Stimulated activated effector memory CD8-positive, alpha-beta T cell treated with anti-CD3 and anti-CD28 coated beads, Interleukin-12 subunit alpha, Interleukin-12 subunit beta, amount 100 ng/mL, for 72 hours (primary cell): ENCODE results near the gene CTSH.
A peak's percentile ranks its signal among the peaks of the same experiment; 100 is the strongest.

ENCODE experiments used
- ATAC-seq: fragments of 150-1000 bp; cut with Tn5 transposase; 2 replicates; pipeline ENCODE4 v1.10.0; 2021
- DNase-seq, 2 donors: peaks; one replicate each; pipeline ENCODE4 v3.0.0; 2021 to 2022; ENCODE audit warnings: low spot score in 2 of 2
- H3K27ac Mint-ChIP-seq: one replicate; pipeline ENCODE4 v1.8.0; 2022; ENCODE audit warnings: mild to moderate bottlenecking, mixed read lengths
- H3K36me3 Mint-ChIP-seq: one replicate; pipeline ENCODE4 v1.8.0; 2022; ENCODE audit warnings: mild to moderate bottlenecking, mixed read lengths
- H3K4me1 Mint-ChIP-seq: one replicate; pipeline ENCODE4 v1.8.0; 2022; ENCODE audit warnings: mixed read lengths
- H3K4me3 Mint-ChIP-seq: one replicate; pipeline ENCODE4 v1.8.0; 2022; ENCODE audit warnings: mild to moderate bottlenecking, mixed read lengths
- H3K9me3 Mint-ChIP-seq: one replicate; pipeline ENCODE4 v1.8.0; 2022; ENCODE audit warnings: mixed read lengths

The CTSH gene

DNA sequence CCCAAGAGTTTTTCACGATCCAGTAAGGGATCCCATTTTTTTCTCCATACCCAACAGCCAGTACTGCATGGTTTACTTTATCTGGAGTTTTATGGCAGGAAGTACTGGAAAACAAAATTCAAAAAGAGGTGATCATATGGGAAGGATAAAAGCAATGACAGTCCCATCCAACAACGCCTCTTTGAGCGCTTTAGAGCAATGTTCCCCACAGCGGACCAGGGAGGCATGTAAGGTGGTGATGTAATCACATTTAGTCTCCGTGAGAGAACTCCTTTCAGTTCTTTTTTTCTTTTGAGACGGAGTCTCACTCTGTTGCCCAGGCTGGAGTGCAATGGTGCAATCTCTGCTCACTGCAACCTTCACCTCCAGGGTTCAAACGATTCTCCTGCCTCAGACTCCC is 21.8 kb downstream of the CTSH start:
- H3K4me3 Mint-ChIP-seq: no peak overlapping the region
- ATAC-seq: no peak
- peaks cover 100% of the 10 kb centered on the region for H3K36me3 Mint-ChIP-seq
- H3K27ac Mint-ChIP-seq: no peak overlapping the region
- H3K9me3 Mint-ChIP-seq: no peaks in the 10 kb centered on the region
- H3K4me1 Mint-ChIP-seq: peaks cover 8% of the 10 kb centered on the region
- no peak for DNase-seq

DNA sequence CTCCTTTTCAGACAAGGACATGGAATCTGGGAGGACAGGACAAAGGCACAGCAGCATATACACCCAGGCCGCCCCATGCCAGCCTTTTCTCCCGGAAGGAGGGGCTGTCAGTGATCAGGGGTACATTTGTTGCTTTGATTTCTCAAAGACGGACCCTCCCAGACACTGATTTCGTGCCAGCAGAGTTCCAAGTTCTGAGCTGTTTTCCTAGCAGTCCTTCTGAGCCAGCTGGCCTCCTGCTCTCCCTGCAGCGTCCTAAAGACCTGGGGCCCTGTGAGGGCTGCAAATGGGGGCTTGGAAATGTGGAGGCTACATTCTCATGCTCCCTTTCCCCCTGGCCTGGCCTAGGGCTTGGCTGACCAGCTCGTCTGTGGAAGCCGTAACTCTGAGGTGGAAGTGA is 22.3 kb downstream of the CTSH start:
- Mint-ChIP-seq H3K4me3 (no peak overlapping the region), H3K27ac (peak overlapping the region; percentile 87), H3K9me3 (no peaks in the 10 kb centered on the region), H3K4me1 (peaks cover 8% of the 10 kb centered on the region), H3K36me3 (peaks cover 100% of the 10 kb centered on the region)
- DNase-seq (no peak), ATAC-seq (no peak)

DNA sequence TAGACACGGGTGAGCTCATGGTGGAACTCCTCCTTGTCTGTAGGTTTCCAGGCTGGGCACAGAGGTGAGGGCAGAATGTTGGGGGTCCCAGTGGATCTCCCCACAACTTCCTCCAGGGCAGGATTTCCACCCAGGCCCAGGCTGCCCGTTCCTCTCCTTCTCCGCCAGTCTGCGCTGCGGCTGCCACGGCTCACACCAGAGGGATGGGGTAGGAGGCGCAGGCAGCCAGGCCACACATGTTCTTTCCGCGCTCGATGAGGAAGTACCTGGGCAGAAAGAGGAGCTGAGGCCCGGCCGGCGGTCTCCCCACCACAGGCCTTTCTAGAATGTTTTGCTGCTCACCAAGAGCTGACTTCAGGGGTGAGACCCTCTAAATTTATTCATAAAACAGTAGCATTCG is 22.9 kb downstream of the CTSH start:
- H3K4me1 Mint-ChIP-seq: peaks cover 8% of the 10 kb centered on the region
- H3K36me3 Mint-ChIP-seq: peaks cover 100% of the 10 kb centered on the region
- ATAC-seq (no peak), DNase-seq (no peak)
- peak overlapping the region; percentile 87 for H3K27ac Mint-ChIP-seq
- H3K9me3 Mint-ChIP-seq: no peaks in the 10 kb centered on the region
- H3K4me3 Mint-ChIP-seq: no peak overlapping the region

DNA sequence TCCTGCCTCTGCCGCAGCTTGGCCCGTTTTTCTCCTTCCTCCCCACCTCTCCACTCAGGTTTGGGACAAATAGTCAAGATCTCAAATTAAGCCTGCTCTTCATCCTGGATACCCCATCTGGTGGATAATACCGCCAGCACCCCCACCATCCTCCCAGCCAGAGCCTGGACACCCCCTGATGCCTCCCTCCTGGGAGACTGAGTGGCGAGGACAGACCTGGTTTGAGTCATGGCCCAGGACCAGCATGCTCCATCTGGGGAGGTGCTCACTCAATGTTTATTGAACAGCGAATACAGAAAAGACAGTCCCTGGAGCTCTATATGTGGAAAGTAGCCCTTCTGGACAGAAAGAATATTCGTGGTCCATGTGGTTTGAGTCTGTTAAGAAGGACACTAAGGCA is 23.3 kb downstream of the CTSH start:
- Mint-ChIP-seq H3K36me3 (peaks cover 100% of the 10 kb centered on the region), H3K27ac (peak overlapping the region; percentile 87), H3K9me3 (no peaks in the 10 kb centered on the region), H3K4me1 (peaks cover 8% of the 10 kb centered on the region), H3K4me3 (no peak overlapping the region)
- ATAC-seq: peak; percentile 33
- DNase-seq: no peak

DNA sequence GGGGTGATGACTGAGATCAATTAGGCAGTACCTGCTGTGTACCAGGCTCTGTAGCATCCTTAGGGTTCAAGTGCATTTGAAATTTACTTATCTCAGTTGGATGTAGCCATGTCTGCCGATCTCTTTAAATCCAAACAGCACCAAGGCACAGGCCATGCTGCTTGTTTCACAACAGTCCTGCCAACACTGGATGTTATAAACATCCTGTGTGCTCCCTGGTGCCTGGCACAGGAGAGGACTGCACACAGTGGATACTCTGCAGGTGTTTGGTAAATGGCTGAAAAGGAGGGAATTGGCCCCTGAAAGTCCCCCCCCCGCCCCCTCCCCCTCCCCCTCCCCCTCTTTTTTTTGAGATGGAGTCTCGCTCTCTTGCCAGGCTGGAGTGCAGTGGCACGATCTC is 27.0 kb downstream of the CTSH start:
- no peak overlapping the region for H3K4me3 Mint-ChIP-seq
- peaks cover 6% of the 10 kb centered on the region for H3K4me1 Mint-ChIP-seq
- peaks cover 94% of the 10 kb centered on the region for H3K36me3 Mint-ChIP-seq
- ATAC-seq (no peak), DNase-seq (no peak)
- no peaks in the 10 kb centered on the region for H3K9me3 Mint-ChIP-seq
- H3K27ac Mint-ChIP-seq: no peak overlapping the region

DNA sequence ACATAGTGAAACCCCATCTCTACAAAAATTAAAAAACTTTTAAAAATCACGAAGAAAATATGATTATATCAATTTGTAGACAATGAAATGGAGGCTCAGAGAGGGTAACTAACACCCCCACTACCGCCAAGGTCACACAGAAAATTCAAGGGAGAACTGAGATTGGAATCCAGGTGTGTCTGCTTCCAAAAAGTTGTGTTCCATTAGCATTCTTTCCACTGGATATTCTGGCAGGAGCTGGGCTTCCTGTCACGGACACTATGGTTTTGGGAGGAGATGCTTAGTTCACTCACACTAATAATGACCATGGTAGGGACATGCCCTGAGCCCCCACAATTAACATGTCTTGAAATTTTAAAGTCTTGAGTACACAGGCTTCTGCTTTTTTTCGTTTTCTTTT is 28.8 kb downstream of the CTSH start:
- H3K4me1 Mint-ChIP-seq: peaks cover 11% of the 10 kb centered on the region
- no peak overlapping the region for H3K27ac Mint-ChIP-seq
- H3K4me3 Mint-ChIP-seq: no peak overlapping the region
- peaks cover 94% of the 10 kb centered on the region for H3K36me3 Mint-ChIP-seq
- DNase-seq (no peak), ATAC-seq (no peak)
- H3K9me3 Mint-ChIP-seq: no peaks in the 10 kb centered on the region

DNA sequence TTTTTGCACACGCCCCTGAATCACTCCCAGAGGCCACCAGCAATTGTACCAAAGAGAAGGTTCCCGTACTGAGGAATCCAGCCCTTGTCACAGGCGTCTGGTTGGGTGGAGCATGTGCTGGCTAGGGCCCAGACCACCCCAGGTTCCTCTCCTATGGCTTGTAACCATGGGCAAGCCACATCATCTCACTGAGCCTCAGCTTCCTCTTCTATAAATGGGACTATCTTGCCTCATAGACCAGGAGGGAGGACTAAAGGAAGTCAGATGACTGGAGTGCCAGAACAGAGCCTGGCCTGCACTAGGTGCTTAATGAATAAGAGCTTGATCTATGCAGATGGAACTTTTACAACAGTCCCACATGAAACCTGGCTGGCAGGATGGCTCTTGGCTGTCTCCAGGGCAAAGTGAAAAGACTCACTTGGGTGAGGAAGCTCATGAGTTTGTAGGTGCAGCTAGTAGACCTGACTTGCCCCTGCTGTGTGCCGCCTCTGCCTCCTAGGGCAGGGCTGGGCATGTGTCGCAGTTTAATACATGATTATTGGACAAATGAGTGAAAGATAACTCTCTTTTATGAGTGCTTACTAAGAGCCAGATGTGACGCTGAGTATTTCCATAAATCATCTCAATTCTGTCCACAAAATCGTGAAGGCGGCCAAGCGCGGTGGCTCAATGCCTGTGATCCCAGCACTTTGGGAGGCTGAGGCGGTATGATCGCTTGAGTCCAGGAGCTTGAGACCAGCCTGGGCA is 29.3 kb downstream of the CTSH start:
- ATAC-seq: no peak
- H3K27ac Mint-ChIP-seq: peak overlapping the region; percentile 12

DNA sequence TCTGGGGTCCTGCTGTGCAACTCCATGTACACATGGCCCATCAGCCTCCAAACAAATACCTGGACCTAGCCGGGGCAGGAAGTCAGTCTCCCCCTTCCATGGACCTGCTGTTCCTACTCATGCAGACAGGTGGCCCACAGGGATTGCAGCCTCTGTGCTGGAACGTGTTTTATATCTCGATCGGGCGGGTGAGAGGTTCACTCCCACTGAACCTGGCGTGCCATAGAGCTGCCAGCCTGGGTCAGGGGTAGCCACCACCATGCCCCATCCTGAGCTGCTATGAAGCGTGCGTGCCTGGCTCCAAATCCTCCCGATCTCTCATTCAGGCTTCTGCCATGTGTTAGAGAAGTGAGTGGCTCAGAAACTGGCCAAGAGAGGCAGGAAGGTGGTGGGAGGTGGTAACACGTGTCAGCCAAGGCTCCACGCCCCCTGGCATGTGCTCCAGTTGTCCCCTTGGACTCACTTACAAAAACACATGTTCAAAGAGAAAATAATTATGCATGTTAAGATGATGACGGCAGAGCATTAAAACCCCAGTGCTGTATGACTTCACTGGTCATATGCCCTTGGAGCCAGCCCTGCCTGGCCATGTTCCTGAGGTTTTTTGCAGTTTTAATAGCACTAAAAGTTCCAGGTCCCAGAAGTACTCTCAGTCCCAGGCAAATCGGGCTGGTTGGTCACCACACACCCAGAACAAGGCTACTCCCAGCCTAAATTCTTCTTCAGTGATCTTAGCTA is 30.6 kb downstream of the CTSH start:
- Mint-ChIP-seq H3K4me1 (peaks cover 20% of the 10 kb centered on the region), H3K9me3 (no peaks in the 10 kb centered on the region), H3K36me3 (peaks cover 94% of the 10 kb centered on the region), H3K4me3 (no peak overlapping the region), H3K27ac (peak overlapping the region; percentile 48)
- peak; percentile 6 for ATAC-seq
- DNase-seq: no peak

More for the DNA sequence above, 29.3 kb downstream of the CTSH start:
- no peak for DNase-seq
- Mint-ChIP-seq H3K4me3 (no peak overlapping the region), H3K4me1 (peaks cover 11% of the 10 kb centered on the region), H3K9me3 (no peaks in the 10 kb centered on the region), H3K36me3 (peaks cover 94% of the 10 kb centered on the region)

DNA sequence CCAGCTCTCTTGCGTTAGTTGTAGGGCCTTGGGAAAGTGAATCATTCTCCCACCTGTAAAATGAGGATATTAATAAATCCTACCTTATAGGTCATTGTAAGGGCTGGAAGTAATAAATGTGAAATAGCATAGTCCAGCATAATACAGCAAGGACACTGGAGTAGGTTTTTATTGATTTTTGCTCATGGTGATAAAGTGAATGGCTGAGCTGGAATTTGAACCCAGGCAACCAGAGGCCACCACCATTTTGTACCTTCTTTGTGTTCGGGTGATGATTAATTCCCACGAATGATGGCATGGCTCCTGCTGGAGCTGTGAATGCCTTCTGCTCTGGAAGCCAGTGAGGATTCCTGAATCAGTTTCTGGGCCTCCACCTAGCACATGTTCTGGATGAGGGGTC is 31.8 kb downstream of the CTSH start:
- peak overlapping the region; percentile 53 for H3K27ac Mint-ChIP-seq
- no peak overlapping the region for H3K4me3 Mint-ChIP-seq
- ATAC-seq: no peak
- H3K4me1 Mint-ChIP-seq: peaks cover 20% of the 10 kb centered on the region
- no peaks in the 10 kb centered on the region for H3K9me3 Mint-ChIP-seq
- no peak for DNase-seq
- peaks cover 94% of the 10 kb centered on the region for H3K36me3 Mint-ChIP-seq

DNA sequence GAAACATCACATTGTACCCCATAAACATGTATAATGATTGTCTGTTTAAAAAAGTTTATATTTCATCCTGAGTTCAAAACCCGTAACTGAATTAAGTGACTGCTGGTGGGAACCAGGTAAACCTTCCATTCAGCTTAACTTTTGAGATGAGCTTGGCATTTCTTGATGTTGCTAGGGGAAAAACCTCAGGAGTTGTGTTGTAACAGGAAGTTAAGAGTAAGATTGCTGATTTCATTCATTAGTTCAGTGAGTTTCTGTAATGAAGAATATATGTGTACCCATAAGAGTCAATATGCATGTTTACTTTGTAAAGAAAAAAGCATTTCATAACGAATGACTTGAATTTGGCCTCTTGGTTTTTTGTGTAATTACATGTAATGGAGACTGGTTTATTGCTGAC is 32.5 kb downstream of the CTSH start:
- H3K36me3 Mint-ChIP-seq: peaks cover 94% of the 10 kb centered on the region
- DNase-seq: no peak
- H3K9me3 Mint-ChIP-seq: no peaks in the 10 kb centered on the region
- peaks cover 20% of the 10 kb centered on the region for H3K4me1 Mint-ChIP-seq
- H3K27ac Mint-ChIP-seq: peak overlapping the region; percentile 53
- no peak for ATAC-seq
- H3K4me3 Mint-ChIP-seq: no peak overlapping the region

DNA sequence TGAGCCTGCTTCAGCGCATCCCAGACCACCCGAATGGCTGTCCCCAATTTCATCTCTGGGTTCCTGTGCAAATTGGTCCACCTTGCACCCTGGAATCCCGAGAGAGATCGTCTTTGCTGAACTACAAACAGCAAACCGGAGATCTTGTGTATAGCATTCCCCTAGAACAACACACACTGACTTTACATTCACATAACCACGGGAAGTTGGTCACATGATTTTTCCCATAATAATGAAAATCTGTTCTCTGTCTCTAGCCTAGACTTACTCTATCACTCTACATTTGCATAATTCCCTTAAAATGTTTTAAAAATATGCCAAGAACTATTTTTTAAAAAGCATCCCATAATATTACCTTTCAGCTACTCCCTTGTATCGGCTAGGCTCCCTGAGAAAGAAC is 34.6 kb downstream of the CTSH start:
- DNase-seq (no peak), ATAC-seq (no peak)
- peaks cover 20% of the 10 kb centered on the region for H3K4me1 Mint-ChIP-seq
- peak overlapping the region; percentile 45 for H3K27ac Mint-ChIP-seq
- no peak overlapping the region for H3K4me3 Mint-ChIP-seq
- no peaks in the 10 kb centered on the region for H3K9me3 Mint-ChIP-seq
- H3K36me3 Mint-ChIP-seq: peaks cover 97% of the 10 kb centered on the region

DNA sequence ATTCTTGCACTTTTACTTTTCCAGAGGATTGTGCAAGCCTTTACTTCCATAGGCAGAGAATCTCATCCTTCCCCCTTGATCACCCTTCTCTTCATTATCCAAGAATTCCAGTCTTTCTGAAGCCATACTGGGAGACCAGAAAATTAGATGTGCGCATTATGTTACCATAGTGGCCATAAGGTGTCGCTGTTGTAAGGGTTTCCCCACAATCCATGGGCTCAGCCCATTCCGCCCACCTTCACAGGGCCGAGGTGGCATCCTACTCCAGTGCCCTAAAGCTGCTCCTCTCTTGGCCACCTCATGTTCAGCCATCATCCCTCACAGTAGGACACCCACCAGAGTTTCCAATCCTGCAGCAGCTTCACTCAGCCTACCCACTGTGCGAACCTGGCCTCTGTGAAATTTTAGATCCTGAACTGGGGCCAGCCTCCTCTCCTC is 35.0 kb downstream of the CTSH start:
- H3K27ac Mint-ChIP-seq: peak overlapping the region; percentile 45
- DNase-seq: peak in 1 of 2 donors; percentile 52
- peaks cover 23% of the 10 kb centered on the region for H3K4me1 Mint-ChIP-seq
- no peaks in the 10 kb centered on the region for H3K9me3 Mint-ChIP-seq
- no peak overlapping the region for H3K4me3 Mint-ChIP-seq
- peaks cover 100% of the 10 kb centered on the region for H3K36me3 Mint-ChIP-seq
- ATAC-seq: peak; percentile 66

DNA sequence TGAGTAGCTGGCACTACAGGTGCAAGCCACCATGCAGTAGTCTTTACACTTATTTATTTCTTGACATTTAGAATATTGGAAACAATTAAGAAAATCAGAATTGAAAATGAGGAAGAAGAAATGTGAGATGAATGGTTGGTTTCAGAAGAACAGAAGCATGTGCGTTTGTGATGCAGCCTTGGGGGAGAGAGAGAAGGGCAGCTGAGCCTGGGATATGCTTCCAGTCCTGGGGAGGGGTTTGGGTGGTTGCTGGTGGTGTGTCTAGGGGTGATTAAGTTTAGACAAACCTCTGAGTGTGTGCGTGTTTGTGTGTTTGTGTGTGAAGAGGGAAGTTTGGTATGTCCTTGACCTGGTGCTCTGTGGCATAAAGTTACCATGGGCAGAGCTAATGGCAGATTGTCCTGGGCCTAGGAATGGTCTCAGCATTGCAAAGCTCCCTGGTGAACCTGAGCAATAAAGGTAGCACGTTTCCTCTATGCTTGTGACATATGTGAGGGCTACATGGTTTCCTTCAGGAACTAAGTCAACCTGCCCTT is 35.6 kb downstream of the CTSH start:
- Mint-ChIP-seq H3K27ac (no peak overlapping the region), H3K4me3 (no peak overlapping the region)
- ATAC-seq: no peak

DNA sequence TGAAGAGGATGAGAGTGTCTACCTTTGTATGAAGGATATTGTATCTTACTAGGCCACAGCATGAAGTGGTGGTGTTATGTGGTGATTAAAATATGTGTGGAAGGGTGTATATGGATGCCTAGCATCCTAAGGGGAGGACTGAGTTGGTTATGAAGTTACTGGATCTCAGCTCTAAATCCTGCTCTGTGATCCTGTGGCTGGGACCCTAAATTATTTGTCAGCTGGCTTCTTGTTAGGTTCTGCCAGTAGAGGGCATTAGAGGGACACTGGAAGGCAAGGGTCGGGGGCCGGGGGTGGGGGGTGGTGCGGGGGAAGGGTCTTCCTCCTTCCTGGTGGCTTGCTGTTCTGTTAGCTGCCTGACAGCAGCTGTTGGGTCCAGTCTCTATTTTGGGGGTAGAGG is 37.3 kb downstream of the CTSH start:
- Mint-ChIP-seq H3K27ac (no peak overlapping the region), H3K36me3 (peaks cover 100% of the 10 kb centered on the region), H3K9me3 (no peaks in the 10 kb centered on the region), H3K4me1 (peaks cover 17% of the 10 kb centered on the region), H3K4me3 (no peak overlapping the region)
- ATAC-seq: no peak
- peak in 1 of 2 donors; percentile 44 for DNase-seq

More for the DNA sequence above, 35.6 kb downstream of the CTSH start:
- Mint-ChIP-seq H3K9me3 (no peaks in the 10 kb centered on the region), H3K36me3 (peaks cover 100% of the 10 kb centered on the region), H3K4me1 (peaks cover 25% of the 10 kb centered on the region)
- no peak for DNase-seq

DNA sequence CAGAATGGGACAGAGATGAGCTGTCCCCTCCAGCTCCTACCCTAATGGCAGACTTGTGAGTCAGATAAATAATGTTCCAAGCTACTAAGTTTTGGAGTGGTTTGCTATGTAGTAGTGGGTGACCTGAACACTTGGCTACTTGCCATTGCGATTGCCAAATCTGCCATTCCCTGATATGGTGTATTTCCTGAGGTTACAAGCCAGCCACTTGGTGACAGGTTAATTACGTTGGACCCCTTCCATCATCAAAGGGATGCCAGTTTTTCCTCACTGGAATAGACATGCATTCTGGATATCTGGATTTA is 38.6 kb downstream of the CTSH start:
- DNase-seq (no peak), ATAC-seq (no peak)

More for the DNA sequence above, 38.6 kb downstream of the CTSH start:
- Mint-ChIP-seq H3K27ac (no peak overlapping the region), H3K9me3 (no peaks in the 10 kb centered on the region), H3K36me3 (peaks cover 100% of the 10 kb centered on the region), H3K4me3 (no peak overlapping the region), H3K4me1 (peaks cover 21% of the 10 kb centered on the region)
